Stimulated activated CD8-positive, alpha-beta memory T cell treated with anti-CD3 and anti-CD28 coated beads, Interleukin-4, amount 100 ng/mL, for 4 hours (primary cell): ENCODE results near the gene ZFHX2.
"Not testable (repeated sequence)": the region's sequence is repeated elsewhere in the genome, so short reads cannot be mapped to it uniquely, and the experiment has no call there.

ENCODE experiments used
- DNase-seq, 2 donors: peaks; one replicate each; pipeline ENCODE4 v3.0.0-alpha.2; 2020; ENCODE audit warnings: low read depth in 2 of 2, low spot score in 1 of 2

The ZFHX2 gene

DNA sequence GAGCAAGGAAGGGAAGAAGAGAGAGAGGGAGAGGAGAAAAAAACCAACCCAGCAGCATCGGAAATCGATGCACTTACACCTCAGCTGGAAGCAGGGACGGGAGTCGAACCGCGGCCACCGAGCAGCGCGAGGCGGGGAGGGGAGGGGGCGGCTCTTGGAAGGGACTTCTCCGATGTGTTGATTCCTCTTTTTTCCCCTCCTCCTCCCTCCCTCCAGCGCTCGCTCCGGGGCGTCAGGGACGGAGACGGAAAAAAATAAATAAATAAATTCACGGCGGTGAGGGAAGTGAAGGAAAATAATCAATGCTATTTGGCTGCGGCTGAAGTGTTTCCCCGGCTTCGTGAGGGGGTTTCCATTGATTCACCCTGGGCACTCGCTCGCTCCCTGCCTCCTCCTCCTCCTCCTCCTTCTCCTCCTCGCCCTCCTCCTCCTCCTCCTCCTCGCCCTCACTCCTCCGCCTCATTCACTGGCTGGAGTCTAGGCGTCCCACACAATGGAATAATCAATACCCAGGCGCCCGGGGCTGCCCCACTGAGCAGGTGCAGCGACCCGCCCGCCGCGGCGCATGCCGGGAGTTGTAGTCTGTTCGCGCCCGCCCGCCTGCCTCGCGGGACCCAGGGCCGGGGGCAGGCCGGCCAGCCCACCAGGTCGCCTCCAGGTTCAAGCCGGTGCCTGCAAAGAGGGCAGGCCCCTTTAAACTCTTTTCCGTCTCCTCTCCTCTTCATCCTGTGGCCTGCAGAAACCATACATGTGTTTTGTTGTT is at the start of gene ZFHX2:
TSS of gene ZFHX2 (minus strand) at position 500 of the 763 bp plus-strand sequence. CDS start 16,440 bp downstream, outside the sequence.
- DNase-seq = peak; percentile 64 to 71

DNA sequence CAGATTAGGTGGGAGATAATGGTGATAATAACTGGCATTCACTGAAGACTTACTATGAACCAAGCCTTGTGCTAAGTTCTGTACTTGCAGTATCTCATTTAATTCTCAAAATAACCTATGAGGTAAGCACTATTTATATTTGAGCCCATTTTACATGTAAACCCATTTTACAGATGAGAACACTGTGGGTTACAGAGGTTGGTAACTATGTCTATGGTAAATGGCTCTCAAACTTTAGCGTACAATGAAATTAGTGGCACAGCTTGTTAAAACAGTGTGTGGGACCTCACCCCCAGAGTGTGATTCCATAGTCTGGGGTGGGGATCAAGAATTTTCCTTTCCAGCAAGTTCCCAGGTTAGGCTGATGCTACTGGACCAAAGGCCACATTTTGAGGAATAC is 49.2 kb upstream of the ZFHX2 start:
- no peak for DNase-seq

DNA sequence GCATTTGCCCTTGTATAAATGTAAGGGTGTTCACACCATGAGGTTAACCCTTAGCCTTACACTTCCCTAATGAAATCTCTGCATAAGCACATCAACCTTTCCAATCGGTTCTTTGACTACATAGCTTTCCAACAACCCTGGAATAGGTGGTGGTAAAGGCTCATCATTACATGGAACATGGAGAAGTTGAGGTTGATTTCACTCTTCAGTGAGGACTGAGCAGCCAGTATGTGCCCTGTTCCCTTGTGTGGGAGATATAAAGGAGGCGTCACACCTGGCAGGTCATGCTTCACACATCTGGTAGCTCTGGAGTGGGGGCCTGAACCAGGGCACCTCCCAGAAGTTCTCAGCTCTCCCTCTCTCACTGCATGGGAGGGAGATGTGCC is 48.8 kb upstream of the ZFHX2 start:
- no peak for DNase-seq

DNA sequence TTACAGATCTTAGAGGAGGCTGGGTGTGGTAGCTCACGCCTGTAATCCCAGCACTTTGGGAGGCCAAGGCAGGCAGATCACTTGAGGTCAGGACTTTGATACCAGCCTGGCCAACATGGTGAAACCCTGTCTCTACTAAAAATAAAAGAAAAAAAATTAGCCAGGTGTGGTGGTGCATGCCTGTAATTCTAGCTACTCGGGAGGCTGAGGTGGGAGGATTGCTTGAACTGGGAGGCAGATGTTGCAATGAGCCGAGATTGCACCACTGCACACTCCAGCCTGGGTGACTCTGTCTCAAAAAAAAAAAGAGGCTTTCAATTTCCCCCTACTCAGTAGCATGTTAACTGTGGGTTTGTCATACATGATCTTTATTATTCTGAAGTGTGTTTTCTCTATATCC is 42.6 kb upstream of the ZFHX2 start:
- not testable (repeated sequence) for DNase-seq

DNA sequence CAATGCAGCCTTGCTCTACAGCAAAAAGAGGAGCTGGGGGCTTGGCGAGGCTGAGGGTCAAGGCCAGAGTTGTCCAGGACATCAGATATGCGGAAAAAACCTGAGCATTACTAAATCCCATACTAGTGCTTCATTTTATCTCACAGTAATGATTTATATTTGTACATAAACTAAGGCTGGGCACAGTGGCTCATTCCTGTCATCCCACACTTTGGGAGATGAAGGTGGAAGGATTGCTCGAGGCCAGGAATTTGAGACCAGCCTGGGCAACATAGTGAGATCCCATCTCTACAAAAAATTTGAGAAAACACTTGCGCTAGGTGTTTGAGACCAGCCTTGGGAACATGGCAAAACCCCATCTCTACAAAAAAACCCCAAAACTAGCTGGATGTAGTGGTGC is 38.6 kb upstream of the ZFHX2 start:
- DNase-seq = no peak

DNA sequence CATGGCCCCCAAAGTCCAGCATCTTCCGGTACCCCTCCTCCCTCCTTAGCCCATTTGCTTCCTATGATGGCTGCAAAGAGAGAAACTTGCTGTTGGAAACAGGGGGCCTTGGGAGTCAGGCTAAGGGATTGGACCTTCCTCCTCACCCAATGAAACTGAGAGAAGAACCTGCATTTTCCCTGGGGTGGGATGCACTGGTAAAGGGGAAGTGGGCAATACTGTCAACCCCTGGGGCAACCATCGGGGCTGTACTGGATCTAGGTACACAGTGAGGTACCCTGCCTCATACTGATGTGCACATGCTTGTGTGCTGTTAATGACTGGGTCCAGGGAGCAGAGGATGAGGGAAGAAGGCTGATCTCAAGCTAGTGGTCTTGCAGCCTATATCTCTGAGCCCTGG is 38.0 kb upstream of the ZFHX2 start:
- no peak for DNase-seq

DNA sequence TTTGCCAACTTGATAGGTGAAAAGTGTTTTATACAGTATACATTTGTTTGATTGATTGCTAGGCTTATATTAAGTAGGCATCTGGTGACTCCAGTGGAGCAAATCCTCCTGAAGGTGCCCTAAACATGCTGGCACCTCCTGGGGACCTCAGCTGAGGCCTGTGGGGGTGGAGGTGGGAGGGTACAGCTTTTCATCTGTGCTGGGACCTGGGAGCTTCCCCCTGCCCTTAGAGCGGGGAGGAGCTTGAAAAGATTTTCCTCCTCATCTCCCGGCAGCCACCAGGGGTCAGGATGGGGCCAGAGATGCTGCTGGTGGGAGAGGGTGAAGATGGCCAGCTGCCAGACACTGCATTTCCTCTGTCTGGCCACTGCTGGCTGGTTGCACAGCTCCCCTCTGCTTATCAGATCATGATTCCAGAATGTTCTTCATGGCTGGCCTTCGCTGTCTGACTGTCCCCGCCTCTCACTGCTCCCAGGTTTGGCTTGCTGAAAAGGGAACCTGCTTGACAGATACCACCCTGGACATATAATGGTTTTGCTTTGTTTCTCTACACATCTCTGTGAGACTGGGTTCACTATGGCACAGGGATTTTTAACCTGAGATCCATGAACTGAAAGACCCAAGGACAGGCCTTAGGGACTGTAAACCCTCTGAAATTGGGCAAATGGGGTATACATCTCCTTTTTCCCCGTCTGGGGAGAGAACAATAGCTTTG is 37.5 kb upstream of the ZFHX2 start:
- peak; percentile 46 to 47 for DNase-seq

DNA sequence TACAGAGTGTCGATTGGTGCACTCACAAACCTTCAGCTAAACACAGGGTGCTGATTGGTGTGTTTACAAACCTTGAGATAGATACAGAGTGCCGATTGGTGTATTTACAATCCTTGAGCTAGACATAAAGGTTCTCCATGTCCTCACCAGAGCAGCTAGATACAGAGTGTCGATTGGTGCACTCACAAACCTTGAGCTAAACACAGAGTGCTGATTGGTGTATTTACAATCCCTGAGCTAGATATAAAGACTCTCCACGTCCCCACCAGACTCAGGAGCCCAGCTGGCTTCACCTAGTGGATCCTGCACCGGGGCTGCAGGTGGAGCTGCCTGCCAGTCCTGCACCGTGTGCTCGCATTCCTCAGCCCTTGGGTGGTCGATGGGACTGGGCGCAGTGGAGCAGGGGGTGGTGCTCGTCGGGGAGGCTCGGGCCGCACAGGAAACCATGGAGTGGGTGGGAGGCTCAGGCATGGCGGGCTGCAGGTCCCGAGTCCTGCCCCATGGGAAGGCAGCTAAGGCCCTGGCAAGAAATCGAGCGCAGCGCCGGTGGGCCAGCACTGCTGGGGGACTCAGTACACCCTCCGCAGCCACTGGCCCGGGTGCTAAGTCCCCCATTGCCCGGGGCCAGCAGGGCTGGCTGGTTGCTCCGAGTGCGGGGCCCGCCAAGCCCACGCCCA is 33.1 kb upstream of the ZFHX2 start:
- not testable (repeated sequence) for DNase-seq

DNA sequence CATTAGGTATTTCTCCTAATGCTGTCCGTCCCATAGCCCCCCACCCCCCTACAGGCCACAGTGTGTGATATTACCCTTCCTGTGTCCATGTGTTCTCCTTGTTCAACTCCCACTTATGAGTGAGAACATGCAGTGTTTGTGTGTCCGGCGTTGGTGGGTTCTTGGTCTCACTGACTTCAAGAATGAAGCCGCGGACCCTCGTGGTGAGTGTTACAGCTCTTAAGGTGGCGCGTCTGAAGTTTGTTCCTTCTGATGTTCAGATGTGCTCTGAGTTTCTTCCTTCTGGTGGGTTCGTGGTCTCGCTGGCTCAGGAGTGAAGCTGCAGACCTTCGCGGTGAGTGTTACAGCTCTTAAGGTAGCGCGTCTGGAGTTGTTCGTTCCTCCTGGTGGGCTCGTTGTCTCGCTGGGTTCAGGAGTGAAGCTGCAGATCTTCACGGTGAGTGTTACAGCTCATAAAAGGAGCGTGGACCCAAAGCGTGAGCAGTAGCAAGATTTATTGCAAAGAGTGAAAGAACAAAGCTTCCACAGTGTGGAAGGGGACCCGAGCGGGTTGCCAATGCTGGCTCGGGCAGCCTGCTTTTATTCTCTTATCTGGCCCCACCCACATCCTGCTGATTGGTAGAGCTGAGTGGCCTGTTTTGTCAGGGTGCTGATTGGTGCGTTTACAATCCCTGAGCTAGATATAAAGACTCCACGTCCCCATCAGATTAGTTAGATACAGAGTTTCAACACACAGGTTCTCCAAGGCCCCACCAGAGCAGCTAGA is 32.4 kb upstream of the ZFHX2 start:
- not testable (repeated sequence) for DNase-seq

DNA sequence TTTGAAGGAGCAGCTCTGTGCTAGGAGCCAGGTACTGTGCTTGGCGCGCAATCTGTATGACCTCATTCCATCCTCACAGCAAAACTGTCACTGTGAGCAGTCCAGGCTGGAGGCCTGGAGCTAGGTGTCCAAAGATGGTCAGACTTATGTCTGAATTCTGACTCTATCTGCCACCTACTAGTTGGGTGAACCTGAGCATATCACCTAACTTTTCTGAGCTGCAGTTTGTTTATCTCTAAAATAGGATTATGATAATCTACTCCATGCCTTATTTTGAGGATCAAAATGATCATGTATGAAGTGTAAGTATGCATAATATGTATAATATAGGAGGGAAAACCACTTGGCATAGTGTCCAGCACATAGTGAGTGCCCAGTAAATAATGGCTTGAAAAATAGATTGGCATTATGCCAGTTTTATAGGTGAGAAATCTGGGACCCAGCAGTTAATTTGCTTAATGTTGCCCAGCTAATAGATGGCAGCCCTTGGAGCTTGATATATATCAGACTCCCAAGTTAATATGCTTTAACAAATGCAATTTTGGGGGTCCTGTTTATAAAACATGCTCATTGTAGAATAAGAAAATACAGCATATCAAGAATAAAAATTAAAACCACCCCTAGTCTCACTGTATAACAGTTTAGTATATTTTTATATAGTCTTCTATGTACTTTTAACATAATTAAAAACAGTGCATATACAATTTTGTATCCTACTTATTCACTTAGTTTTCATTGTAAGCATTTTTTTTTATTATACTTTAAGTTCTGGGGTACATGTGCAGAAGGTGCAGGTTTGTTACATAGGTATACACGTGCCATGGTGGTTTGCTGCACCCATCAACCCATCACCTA is 31.6 kb upstream of the ZFHX2 start:
- DNase-seq = no peak

DNA sequence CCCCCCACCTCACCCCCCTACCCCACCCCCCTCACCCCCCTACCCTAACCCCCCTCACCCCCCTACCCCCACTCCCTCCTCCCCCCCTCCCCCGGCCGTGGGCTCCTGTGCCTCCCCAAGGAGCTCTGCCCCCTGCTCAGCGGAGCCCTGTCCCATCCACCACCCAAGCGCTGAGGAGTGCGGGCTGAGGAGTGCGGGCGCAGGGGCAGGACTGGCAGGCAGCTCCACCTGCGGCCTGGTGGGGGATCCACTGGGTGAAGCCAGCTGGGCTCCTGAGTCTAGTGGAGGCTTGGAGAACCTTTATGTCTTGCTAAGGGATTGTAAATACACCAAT is 29.4 kb upstream of the ZFHX2 start:
- DNase-seq = no peak

DNA sequence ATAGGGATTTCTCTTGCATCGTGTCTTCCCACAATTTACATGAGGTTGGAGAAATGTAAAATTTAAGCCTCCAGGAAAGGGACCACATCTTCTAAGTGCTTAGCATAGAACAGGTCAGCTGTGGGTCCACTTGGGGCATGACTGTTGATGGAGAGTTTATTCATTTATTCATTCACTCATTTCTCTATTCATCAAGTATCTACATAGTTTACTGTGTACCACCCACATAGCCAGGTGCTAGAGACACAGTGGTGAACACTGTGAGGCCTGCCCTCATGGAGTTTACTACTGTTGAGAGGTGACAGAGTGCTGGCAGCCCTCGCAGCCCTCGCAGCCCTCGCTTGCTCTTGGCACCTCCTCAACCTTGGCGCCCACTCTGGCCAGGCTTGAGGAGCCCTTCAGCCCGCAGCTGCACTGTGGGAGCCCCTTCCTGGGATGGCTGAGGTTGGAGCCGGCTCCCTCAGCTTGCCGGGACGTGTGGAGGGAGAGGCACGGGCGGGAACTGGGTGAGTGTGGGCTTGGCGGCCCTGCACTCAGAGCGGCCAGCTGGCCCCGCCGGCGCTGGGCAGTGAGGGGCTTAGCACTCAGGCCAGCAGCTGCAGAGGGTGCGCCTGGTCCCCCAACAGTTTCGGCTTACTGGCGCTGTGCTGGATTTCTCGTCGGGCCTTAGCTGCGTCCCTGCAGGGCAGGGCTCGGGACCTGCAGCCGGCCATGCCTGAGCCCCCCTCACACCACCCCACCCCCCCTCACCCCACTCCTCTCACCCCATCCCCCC is 28.8 kb upstream of the ZFHX2 start:
- no peak for DNase-seq

DNA sequence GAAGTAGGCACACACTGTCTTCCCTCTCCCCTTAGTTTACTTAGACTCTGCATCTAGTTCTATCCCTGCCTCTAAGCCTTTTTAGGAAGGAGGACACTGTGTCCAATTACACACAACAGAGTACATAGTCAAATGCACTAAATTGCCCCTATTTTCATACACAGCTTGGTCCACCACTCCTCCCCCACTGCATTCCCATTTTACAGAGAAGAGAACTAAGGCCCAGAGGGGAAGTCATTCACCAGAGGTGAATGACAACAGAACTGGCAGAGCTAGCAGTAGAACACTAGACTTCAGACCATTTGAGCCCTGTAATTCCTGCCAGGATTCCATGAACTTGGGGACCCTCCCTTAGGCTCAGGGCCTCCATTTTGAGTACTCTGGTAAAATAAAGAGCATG is 28.2 kb upstream of the ZFHX2 start:
- DNase-seq = no peak

DNA sequence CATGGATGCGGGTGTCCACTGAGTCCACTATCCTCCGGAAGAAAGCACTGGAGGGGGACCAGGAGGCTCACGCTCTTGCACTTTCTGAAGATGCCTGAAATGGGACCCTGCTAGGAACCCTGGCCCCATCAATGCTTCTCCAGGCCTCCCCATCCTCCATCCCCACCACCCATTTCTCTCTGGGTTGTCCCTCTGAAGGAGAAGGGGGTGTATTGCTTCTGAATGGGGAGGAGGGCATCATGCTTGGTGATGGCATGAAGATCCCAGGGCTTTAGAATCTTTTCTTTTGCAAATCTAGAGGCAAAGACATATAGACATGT is 27.7 kb upstream of the ZFHX2 start:
- DNase-seq = no peak

DNA sequence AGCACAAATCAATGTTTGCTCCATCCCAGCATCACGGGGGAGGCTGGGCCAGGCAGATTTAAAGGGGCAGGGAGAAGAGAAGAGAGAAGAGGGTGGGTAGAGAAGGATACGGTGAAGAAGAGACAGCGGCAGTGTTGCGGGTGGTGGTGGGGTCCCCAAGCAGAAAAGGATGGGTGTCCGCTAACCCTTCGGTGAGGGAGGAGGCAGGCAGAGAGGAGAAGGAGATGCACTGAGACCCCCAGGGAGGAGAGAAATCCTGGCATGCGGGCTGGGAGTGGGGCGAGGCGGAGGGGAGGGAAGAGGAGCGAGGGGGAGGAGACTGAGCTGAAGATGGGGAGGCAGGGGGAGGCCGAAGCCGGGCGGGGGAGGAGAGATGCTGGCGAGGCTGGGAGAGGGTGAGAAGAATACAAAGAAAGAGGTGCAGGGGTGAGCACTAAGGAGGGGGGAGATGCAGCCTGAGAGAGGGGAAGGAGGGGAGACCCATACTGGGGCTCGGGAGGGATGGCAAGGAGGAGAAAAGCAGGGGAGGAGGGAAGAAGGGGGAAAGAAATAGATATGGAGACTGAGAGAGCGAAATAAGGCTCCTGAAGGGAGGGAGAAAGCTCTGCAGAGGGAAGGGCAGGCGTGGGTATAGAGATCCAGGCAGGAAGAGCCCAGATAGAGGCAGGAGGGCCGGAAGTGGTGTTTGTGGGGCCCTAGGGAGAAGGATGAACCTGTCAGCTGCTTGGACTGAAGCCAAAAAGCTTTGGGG is 27.2 kb upstream of the ZFHX2 start, which contains the start of gene JPH4:
TSS of gene JPH4 (minus strand) at position 231 of the 751 bp plus-strand sequence. CDS start 1,337 bp downstream, outside the sequence.
- DNase-seq = no peak

DNA sequence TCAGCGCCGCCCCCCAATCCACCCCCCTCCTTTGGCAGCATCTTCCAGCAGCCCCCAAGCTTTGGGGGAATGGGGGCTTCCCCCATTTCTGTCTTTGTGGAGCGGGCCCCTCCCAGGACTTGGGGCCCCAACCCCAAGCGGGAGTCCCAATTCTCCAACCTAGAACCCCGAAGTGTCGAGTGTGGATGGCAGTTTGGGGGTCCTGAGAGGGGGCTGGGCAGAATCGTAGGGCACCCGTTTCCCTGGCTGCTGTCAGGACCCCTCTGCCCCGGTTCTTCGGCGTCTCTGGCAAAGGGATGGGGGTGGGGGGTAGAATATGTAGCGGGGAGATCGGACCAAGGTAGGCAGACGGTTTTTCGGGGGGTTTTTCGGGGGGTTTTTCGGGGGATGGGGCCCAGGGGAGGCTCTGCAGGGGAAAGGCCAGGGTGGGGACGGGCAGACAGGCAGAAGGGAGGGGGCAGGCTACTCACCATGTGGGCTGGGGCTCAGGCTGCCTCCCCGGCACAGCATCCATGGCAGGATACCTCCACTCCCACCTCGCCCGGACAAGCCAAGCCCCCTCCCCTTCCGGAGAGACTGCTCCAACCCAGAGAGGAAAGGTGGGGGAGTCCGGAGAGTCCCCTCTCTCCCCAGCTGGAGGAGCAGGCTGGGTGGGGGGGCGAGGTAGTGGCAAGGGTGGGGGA is 26.3 kb upstream of the ZFHX2 start:
- no peak for DNase-seq

DNA sequence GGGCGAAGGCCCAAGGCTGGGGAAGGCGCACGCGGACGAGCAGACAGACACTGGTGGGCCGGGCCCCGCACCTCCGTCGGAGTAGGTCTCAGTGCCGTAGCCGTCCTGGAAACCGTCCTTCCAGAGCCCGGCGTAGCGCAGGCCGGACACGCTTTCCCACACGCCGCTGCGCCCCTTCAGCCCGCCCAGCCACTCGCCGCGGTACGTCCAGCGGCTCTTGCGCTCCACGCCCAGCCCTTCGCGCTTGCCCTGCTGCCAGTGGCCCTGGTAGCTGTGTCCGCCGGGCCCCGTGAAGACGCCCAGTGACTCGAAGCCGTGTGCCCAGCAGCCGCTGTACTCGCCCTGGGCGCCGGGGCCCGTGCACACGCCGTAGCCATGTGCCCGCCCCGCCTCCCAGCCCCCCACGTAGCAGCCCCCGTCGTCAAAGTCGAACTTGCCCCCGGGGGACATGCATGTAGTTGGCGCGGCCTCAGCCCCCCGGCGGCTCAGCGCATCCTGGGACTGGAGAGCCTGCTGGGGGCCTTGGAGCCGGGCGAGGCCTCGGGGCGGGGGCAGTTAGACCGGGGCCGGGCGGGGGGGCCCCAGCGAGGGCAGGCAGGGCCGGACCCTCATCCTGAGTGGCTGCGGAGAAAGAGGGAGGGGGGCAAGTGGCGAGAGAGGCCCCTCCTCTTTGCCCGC is 25.6 kb upstream of the ZFHX2 start:
- no peak for DNase-seq
